Stimulated activated naive CD8-positive, alpha-beta T cell treated with anti-CD3 and anti-CD28 coated beads, Interleukin-15, amount 100 ng/mL, for 72 hours (primary cell): ENCODE data around the gene UTF1.

Experiments
- ATAC-seq: fragments of 150-1000 bp; cut with Tn5 transposase; 2 replicates; pipeline ENCODE4 v1.10.0; 2021; ENCODE audit warnings: mild to moderate bottlenecking, moderate library complexity
- DNase-seq, 2 donors: peaks; one replicate each; pipeline ENCODE4 v3.0.0; 2021 to 2022
- H3K27ac Mint-ChIP-seq, 2 donors: one replicate each; pipeline ENCODE4 v1.8.0; 2022; ENCODE audit warnings: mild to moderate bottlenecking in 2 of 2, mixed read lengths in 2 of 2, moderate library complexity in 2 of 2
- H3K27me3 Mint-ChIP-seq: one replicate; pipeline ENCODE4 v1.8.0; 2022; ENCODE audit warnings: mixed read lengths
- H3K4me1 Mint-ChIP-seq: one replicate; pipeline ENCODE4 v1.8.0; 2022; ENCODE audit warnings: mild to moderate bottlenecking, mixed read lengths
- H3K4me3 Mint-ChIP-seq, 2 donors: one replicate each; pipeline ENCODE4 v1.8.0; 2022; ENCODE audit warnings: mild to moderate bottlenecking in 2 of 2, mixed read lengths in 2 of 2, moderate library complexity in 1 of 2
- H3K9me3 Mint-ChIP-seq, 2 donors: one replicate each; pipeline ENCODE4 v1.8.0; 2022; ENCODE audit warnings: mixed read lengths in 2 of 2

Gene UTF1

DNA sequence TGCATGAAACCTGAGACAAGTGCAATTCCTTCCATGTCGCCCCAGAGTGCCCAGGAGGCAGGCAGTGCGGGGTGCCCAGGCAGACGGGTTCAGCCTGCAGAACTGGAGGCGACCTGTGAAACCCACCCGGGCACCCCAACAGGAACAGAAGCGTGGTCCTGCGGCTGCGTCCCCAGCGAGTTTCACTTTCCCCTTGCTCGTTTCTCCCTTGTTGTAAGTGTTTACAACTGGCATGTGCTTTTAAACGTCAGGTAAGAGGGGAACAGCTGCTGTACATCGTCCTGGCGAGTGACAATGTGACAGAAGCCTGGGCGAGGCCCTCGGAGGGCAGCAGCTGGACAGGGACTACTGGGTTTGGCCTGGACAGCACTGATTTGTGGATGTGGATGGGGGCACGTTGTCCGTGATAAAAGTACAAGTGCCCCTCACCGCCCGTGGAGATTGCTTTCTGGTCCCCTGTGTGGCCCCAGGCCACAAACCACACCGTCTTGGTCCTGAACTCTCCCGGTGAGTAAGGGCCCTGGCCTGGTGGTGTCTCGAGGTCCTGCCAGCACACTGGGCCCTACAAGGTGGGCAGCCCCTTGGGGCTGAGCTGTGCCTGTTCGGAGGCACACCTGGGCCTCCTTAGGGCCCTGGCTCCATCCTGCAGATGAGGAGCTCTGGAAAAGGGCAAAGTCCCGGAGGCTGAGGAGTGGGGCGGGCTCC, 11.6 kb downstream of the UTF1 start:
- H3K9me3 Mint-ChIP-seq, result no peaks in the 10 kb centered on the region
- ATAC-seq (peak; percentile 12), DNase-seq (no peak)
- H3K27me3 Mint-ChIP-seq, result peaks cover 76% of the 10 kb centered on the region
- no peak overlapping the region for H3K27ac Mint-ChIP-seq
- peaks cover 29% of the 10 kb centered on the region for H3K4me1 Mint-ChIP-seq
- peak overlapping the region; percentile 50 to 56 for H3K4me3 Mint-ChIP-seq

DNA sequence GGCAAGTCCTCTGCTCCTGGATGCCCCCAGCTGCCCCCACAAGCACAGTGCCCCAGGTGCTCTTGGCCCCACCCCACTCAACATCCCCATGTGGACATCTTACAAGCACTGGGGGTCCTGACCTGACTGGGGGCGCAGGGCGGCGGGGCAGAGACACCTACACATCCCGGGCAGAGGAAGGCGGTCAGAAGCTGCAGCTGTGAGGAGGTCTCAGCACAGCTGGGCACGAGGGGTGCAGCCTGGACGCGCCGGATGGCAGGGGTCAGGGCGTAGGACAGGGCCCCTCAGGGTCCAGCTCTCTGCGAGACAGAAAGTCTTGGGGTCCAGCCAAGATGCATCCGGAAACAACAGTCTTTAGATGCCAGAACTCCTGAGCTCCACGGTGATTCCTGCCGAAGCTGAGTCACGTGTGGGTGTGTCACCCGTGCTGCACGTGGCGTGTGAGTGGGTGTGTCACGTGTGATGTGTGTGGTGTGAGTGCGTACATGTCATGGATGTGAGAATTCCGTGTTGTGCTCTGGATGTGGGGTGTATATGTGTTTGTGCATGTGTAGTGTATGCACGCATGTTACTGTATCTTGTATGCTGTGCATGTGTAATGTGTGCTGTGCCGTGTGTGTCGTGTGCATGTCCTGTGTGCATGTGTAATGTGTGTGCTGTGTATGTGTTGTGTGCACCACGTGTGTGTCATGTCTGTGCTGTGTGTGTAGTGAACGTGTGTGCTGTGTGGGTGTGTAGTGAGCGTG, 12.8 kb downstream of the UTF1 start:
- Mint-ChIP-seq H3K27me3 (peaks cover 75% of the 10 kb centered on the region), H3K9me3 (no peaks in the 10 kb centered on the region)

DNA sequence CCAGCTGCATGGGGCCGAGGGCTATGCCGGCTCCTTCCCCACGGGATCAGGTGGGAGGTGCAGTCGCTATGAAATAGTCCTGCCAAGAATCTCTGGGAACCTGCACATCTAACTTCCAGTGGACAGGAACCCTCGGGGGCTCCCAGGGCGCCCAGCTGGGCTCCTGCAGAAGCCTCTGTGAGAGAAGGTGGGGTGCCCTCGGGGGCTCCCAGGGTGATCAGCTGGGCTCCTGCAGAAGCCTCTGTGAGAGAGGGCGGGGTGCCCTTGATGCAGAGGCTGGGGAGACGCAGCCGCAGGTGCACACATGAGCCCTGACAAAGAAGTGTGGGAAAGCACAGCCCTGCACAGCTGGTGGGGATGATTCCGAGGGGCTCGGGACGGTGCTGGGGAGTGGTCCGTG, 13.6 kb downstream of the UTF1 start:
- ATAC-seq (no peak), DNase-seq (no peak)
- H3K9me3 Mint-ChIP-seq, result no peaks in the 10 kb centered on the region
- peak overlapping the region in 1 of 2 donors; percentile 54 for H3K27ac Mint-ChIP-seq
- H3K4me1 Mint-ChIP-seq, result peaks cover 23% of the 10 kb centered on the region
- H3K4me3 Mint-ChIP-seq, result no peak overlapping the region
- H3K27me3 Mint-ChIP-seq, result peaks cover 67% of the 10 kb centered on the region

More for the DNA sequence above, 12.8 kb downstream of the UTF1 start:
- DNase-seq, result no peak
- Mint-ChIP-seq H3K4me1 (peaks cover 23% of the 10 kb centered on the region), H3K27ac (no peak overlapping the region), H3K4me3 (peak overlapping the region; percentile 1 to 52)
- no peak for ATAC-seq

DNA sequence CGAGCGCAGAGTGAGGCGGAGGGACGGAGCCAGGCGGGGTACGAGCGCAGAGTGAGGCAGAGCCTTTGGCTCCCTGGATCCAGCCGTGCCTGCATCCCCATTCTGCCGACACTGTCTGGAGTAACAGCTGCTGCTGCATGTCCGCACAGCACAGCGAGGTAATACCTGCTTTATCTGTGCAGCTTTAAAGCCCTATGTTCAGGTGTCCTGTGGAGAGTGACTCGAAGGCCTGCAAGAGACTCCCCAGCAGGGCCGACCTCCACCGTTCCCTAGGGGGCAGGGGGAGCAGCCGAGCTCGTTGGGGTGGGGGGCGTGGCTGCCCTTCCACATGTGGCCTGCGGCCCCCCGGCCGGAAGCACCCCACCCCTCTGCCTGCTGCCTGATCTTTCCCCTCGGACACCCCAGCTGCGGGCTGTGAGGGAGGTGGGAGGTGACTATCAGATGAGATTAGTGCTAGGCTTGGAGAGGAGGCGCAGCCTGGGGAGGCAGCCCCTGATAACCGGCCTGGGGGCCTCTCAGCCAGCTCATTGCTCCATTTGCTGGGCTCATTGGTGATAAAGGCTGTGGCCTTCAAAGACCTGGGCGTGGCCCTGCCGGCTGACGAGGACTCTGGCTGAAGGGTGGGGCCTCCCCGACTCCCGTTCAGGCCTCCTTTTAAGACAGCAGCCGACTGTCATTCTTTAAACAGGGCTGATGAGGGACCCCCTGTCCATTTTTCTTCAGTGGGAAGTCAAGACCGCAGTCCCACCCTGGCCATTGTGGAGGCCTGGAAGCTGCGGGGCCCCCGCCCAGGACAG, 15.6 kb downstream of the UTF1 start:
- ATAC-seq (no peak), DNase-seq (no peak)
- Mint-ChIP-seq H3K27me3 (peaks cover 53% of the 10 kb centered on the region), H3K4me1 (peaks cover 20% of the 10 kb centered on the region), H3K27ac (no peak overlapping the region), H3K4me3 (no peak overlapping the region), H3K9me3 (no peaks in the 10 kb centered on the region)

DNA sequence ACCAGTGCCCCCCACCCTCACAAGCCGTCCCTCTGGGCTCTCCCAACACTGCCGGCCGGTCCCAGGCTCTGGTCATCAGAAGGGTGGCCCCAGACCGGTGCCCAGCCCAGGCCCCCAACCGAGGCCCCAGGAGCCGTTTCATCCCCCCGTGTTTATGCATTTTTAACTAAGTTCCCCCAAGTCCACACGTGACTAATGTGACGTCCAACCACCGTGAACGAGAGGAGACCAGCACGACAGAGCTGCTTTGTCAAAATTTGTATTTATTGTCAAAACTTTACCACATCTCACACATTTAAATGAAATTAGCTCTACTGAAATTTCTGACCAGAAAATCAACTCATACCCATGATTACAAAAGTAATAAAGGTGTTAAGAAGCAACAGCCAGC, 16.2 kb downstream of the UTF1 start:
- no peak for DNase-seq
- no peak for ATAC-seq
- no peaks in the 10 kb centered on the region for H3K9me3 Mint-ChIP-seq
- H3K27me3 Mint-ChIP-seq, result peaks cover 48% of the 10 kb centered on the region
- no peak overlapping the region for H3K27ac Mint-ChIP-seq
- peaks cover 14% of the 10 kb centered on the region for H3K4me1 Mint-ChIP-seq
- no peak overlapping the region for H3K4me3 Mint-ChIP-seq

DNA sequence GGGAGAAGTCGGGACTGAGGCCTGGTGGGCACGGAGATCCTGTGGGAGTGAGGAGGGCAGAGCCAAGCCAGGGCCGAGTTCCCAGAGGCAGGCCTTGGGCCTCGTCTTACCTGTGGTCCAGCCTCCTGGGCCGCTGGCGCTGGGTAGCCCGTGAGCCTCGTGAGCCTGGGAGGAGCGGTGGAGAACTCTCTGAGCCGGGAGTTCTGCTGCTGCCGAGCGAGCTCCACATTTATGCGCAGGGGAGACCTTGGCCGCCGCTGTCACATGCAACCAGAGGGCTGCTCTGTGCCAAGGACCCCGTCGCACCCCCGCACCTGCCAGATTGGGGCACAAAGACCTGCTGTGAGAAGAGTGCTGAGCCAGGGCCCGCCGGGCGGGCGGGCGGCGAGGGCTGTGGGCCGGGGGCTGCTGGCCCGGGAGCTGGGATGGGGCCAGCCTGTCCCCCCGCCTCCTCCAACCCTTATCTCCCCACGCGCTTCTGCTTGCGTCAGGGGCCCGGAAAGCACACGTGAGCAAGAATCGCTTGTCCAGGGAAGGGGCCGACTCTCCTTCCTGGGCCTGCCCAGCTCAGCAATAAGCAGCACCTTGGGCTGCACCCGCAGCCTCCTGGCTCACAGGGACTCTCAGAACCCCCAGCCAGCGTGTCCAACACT, 17.8 kb downstream of the UTF1 start:
- no peak overlapping the region for H3K4me3 Mint-ChIP-seq
- ATAC-seq, result no peak
- H3K4me1 Mint-ChIP-seq, result no peaks in the 10 kb centered on the region
- no peak overlapping the region for H3K27ac Mint-ChIP-seq
- peaks cover 32% of the 10 kb centered on the region for H3K27me3 Mint-ChIP-seq
- H3K9me3 Mint-ChIP-seq, result no peaks in the 10 kb centered on the region
- DNase-seq, result no peak

DNA sequence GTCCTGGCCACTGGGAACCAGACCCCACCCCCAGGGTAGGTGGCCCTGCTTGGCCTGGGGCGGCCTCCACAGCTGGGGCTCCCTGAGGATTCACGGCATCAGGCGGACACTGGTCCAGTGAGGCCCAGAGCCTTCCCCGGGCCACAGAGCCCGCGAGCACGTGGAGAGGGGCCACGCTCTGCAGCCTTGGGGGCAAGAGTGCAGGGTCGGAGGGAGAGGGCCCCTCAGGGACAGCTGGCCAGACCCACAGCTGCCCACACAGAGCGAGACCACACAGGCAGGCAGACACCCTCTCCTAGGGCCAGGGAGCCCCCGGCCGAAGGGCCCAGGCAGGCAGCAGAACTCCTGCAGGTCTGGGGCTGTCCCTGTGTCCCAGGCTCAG, 18.3 kb downstream of the UTF1 start:
- DNase-seq, result no peak
- no peak for ATAC-seq
- no peak overlapping the region for H3K27ac Mint-ChIP-seq
- no peaks in the 10 kb centered on the region for H3K4me1 Mint-ChIP-seq
- H3K4me3 Mint-ChIP-seq, result no peak overlapping the region
- no peaks in the 10 kb centered on the region for H3K9me3 Mint-ChIP-seq
- H3K27me3 Mint-ChIP-seq, result peaks cover 27% of the 10 kb centered on the region

DNA sequence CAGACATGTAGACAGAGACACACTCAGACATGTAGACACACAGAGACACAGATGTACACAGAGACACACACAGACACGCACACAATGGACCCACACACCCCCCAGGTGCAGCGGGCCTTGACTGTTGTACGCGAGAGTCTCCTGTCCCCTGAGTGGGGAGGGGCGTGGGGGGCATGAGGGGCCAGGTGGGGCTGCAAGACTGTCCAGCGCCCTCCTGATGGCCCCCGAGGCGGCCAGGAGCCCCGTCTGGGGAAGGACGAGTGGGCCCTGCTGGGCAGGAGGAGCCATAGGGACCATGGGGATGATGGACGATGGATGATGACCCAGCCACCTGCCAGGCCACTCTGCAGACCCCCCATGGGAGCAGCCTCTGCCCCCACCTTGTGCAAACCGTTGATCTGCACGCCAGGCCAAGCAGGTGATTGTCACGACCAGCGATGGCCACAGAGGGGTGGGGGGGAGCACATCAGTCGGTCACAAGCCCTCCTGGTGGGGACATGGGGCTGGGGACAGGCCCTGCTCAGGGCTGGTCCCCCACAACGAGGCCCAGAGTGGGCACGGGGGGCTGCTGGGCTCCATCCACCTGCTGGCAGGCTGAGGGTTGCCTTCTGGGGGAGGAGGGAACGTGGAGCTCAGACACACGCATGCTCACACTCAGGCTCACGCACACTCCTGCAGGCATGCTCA, 19.2 kb downstream of the UTF1 start:
- Mint-ChIP-seq H3K27ac (no peak overlapping the region), H3K27me3 (peaks cover 18% of the 10 kb centered on the region), H3K9me3 (no peaks in the 10 kb centered on the region), H3K4me3 (no peak overlapping the region), H3K4me1 (no peaks in the 10 kb centered on the region)
- DNase-seq (no peak), ATAC-seq (no peak)

DNA sequence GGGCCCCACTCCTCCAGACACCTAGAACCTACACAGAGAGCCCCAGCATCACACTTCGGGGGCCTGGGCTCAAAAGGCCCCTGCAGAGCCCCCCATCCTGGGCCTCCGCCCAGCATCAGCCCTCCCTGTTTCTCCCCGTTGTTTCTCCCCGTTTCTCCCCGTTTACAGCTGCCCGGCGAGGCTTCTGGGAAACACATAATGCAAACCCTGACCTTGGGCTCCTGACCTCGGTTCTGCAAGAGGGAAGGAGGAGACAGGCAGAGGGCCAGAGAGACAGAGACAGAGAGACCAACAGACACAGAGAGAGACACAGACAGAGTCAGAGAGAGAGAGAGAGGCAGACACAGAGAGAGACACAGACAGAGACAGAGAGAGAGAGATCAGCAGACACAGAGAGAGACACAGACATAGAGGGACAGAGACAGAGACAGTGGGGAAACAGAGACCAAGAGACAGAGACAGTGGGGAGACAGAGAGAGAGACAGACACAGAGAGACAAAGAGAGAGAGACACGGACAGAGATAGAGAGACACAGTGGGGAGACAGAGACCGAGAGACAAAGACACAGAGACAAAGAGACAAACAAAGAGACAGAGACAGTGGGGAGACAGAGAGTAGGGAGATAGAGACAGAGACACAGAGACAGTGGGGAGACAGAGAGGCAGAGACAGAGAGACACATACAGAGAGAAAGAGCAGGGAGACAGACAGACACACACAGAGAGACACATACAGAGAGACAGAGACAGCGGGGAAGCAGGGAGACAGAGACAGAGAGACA, 20.1 kb downstream of the UTF1 start:
- no peak for ATAC-seq
- Mint-ChIP-seq H3K27me3 (peaks cover 15% of the 10 kb centered on the region), H3K4me3 (no peak overlapping the region), H3K4me1 (no peaks in the 10 kb centered on the region), H3K9me3 (no peaks in the 10 kb centered on the region), H3K27ac (peak overlapping the region in 1 of 2 donors; percentile 23)
- no peak for DNase-seq

DNA sequence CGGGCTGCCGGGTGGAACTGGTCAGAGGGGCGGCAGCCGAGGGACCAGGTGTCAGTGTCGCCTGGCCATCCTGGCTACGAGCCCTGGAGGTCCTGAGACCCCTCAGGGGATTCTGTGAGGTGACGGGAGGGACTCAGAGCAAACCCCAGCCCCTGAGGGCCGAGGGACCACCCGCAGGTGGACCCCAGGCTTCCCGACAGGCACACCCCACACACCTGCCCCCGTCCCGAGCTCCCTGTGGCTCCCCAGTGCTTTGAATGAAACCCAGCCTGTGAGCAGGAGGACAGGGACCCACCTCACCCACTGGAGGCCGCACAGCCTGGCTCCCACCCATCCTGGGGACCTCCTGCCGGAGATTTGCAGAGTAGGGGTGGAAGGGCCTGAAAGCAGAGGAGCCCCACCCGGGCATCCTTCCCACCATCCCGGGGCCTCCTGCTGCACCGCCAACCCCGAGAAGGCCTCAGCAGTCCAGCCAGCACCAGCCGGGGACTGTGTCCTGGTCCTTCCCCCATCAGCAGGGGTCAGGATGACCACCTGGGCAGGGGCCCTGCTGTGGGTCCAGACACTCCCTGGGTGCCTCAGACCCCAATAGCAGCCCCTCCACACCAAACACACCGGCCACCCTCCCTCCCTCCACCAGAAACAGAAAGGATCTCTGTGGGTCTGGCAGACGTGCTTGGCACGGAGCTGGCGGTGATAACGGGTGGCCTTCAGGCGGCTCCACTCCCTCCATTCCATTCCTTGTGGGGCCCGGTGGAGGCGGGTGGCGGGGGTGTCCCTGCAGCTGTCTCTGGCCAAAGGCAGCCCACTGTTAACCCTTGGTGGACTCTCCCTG, 21.6 kb downstream of the UTF1 start:
- ATAC-seq (peak; percentile 22), DNase-seq (no peak)
- Mint-ChIP-seq H3K27me3 (peaks cover 15% of the 10 kb centered on the region), H3K27ac (no peak overlapping the region), H3K4me1 (no peaks in the 10 kb centered on the region), H3K9me3 (no peaks in the 10 kb centered on the region), H3K4me3 (no peak overlapping the region)

DNA sequence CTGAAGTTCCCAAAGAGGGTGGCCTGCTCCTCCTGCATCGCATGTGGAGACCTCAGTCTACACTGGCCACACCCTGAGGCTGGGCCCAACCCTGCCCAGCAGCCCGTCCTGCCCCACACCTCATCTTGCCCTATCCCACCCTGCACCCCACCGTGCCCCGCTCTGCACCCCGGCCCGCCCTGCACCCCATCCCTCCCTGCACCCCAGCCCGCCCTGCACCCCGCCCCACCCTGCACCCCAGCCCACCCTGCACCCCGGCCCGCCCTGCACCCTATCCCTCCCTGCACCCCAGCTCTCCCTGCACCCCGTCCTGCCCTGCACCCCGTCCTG, 22.2 kb downstream of the UTF1 start:
- H3K27ac Mint-ChIP-seq, result no peak overlapping the region

DNA sequence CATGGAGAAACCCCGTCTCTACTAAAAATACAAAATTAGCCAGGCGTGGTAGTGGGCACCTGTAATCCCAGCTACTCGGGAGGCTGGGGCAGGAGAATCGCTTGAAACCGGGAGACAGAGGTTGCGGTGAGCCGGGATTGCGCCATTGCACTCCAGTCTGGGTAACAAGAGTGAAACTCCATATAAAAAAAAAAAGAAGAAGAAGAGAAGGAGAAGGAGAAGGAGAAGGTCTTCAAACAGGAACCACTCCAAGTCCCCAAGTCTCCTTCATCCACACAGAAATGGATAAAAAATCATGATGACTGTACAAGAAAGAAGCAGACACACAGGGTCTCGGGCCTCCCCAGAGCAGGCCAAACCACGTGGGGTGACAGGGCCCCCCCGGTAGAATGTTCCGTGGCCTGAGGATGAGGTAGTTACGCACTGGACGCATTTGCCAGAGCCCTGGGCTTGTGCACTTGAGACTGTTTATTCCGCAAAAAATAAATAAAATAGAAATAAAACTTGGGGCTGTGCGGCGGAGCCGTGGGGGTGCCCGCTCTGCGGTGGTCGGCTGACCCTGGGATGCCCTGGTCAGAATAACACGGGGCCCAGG, 23.4 kb downstream of the UTF1 start:
- no peaks in the 10 kb centered on the region for H3K9me3 Mint-ChIP-seq

More for the DNA sequence above, 22.2 kb downstream of the UTF1 start:
- no peaks in the 10 kb centered on the region for H3K9me3 Mint-ChIP-seq
- H3K27me3 Mint-ChIP-seq, result peaks cover 12% of the 10 kb centered on the region
- DNase-seq (no peak), ATAC-seq (peak; percentile 67)
- H3K4me1 Mint-ChIP-seq, result peaks cover 2% of the 10 kb centered on the region
- no peak overlapping the region for H3K4me3 Mint-ChIP-seq

DNA sequence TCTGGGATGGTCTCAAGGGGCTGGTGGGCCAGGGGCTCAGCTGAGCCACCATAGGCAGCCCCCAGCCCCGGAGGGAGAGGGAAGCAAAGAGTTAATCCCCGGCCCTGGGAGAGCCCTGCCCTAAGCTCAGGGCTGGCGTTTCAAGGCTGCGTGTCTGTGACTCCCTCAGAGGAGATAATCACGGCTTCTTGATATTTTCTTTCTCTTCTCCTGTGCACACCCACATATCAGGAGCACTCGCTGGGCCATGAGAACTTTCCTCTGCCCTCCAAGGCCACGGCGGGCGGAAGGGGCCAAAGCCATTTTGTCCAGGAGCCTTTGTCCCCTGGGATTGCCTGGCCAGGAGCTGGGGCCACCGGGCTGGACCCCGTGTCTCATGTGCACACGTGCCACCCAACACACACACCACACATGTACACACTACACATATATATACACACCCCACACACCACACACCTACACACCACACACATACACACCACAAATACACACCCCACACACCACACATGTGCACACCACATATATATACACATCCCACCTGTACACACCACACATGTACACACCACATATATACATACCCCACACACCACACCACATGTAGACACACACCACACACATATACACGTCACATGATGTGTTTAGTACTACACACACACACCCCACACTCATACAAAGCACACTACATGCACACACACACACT, 24.6 kb downstream of the UTF1 start:
- no peak for DNase-seq
- Mint-ChIP-seq H3K4me1 (peaks cover 26% of the 10 kb centered on the region), H3K4me3 (no peak overlapping the region), H3K9me3 (no peaks in the 10 kb centered on the region), H3K27me3 (peaks cover 8% of the 10 kb centered on the region), H3K27ac (no peak overlapping the region)
- ATAC-seq, result no peak

More for the DNA sequence above, 23.4 kb downstream of the UTF1 start:
- no peak overlapping the region for H3K27ac Mint-ChIP-seq
- peaks cover 8% of the 10 kb centered on the region for H3K27me3 Mint-ChIP-seq
- peaks cover 15% of the 10 kb centered on the region for H3K4me1 Mint-ChIP-seq
- no peak overlapping the region for H3K4me3 Mint-ChIP-seq
- no peak for DNase-seq
- no peak for ATAC-seq
